ENCODE data around the gene PRSS53. TPM values are rescaled to one million over a fixed set of nuclear protein-coding genes. Genes with fewer than 3 reads are reported as not detected.

The PRSS53 gene
- total RNA-seq, 2 experiments from 2014 or later, result 4.7 to 4.9 TPM

- ChIA-PET POLR2A (interaction anchor here (1.0 to 2.2 kb wide), 2 partner anchors 17 to 150 kb away, joined by 3 to 12 read pairs; partner anchors contain the start of gene KAT8), CTCF (interaction anchor here (1.4 to 3.5 kb wide), 2 partner anchors 26 to 42 kb away, joined by 4 to 12 read pairs; partner anchors contain the start of genes ZNF646 and ZNF668)
- no peak for DNase-seq
- Mint-ChIP-seq H3K27ac (no peak overlapping the region), H3K36me3 (ENCODE audit: low read depth) (no peaks in the 10 kb centered on the region), H3K9me3 (no peaks in the 10 kb centered on the region), H3K27me3 (no peaks in the 10 kb centered on the region), H3K4me1 (peaks cover 9% of the 10 kb centered on the region), H3K4me3 (no peak overlapping the region)
These were observed 11.3 kb upstream of the PRSS53 start for GRCh38 chr16:31099860-31100638.

- no peaks in the 10 kb centered on the region for H3K27me3 Mint-ChIP-seq
- CTCF ChIA-PET, result interaction anchor here (1.3 to 3.2 kb wide), 5 partner anchors 12 to 110 kb away, joined by 3 to 24 read pairs (median 7); partner anchors contain the start of genes HSD3B7, ZNF646 and ZNF668
These were observed 5.8 kb upstream of the PRSS53 start, which contains the start of gene VKORC1 for GRCh38 chr16:31094424-31095120. VKORC1 (minus strand) TSS chr16:31094797; CDS start chr16:31094729, 68 bp downstream.

GRCh38 chr16:31094088-31094423, 5.3 kb upstream of the PRSS53 start:
- POLR2A ChIA-PET, result interaction anchor here (0.8 to 4.1 kb wide), 6 partner anchors 20 to 95 kb away, joined by 3 to 26 read pairs (median 4); partner anchors contain the start of genes KAT8, STX4, ZNF646 and ZNF668
- Mint-ChIP-seq H3K27ac (peak overlapping the region; percentile 85), H3K36me3 (ENCODE audit: low read depth) (peaks cover 11% of the 10 kb centered on the region), H3K27me3 (no peaks in the 10 kb centered on the region), H3K4me3 (peak overlapping the region; percentile 92), H3K9me3 (no peaks in the 10 kb centered on the region), H3K4me1 (peaks cover 33% of the 10 kb centered on the region)
- DNase-seq, result no peak
- CTCF ChIA-PET, result interaction anchor here (1.3 to 3.2 kb wide), 4 partner anchors 13 to 109 kb away, joined by 3 to 24 read pairs (median 8); partner anchors contain the start of genes HSD3B7, ZNF646 and ZNF668

More at GRCh38 chr16:31094424-31095120, 5.8 kb upstream of the PRSS53 start, which contains the start of gene VKORC1:
- Mint-ChIP-seq H3K27ac (peak within 1 kb of the TSS; percentile 85), H3K4me3 (peak within 1 kb of the TSS; percentile 92), H3K4me1 (peaks cover 33% of the 10 kb centered on the region), H3K36me3 (ENCODE audit: low read depth) (peaks cover 11% of the 10 kb centered on the region), H3K9me3 (no peaks in the 10 kb centered on the region)
- peak; percentile 90 for DNase-seq
- POLR2A ChIA-PET, result interaction anchor here (0.8 to 4.1 kb wide), 6 partner anchors 21 to 96 kb away, joined by 3 to 26 read pairs (median 4); partner anchors contain the start of genes KAT8, STX4, ZNF646 and ZNF668

GRCh38 chr16:31093132-31093703, 4.5 kb upstream of the PRSS53 start:
- no peaks in the 10 kb centered on the region for H3K27me3 Mint-ChIP-seq
- no peak for DNase-seq
- H3K4me1 Mint-ChIP-seq, result peaks cover 33% of the 10 kb centered on the region
- POLR2A ChIA-PET, result interaction anchor here (1.0 to 4.1 kb wide), 7 partner anchors 20 to 95 kb away, joined by 3 to 26 read pairs (median 5); partner anchors contain the start of genes FUS, KAT8, ZNF646 and ZNF668
- peak overlapping the region; percentile 66 for H3K4me3 Mint-ChIP-seq
- H3K36me3 Mint-ChIP-seq (ENCODE audit: low read depth), result peaks cover 11% of the 10 kb centered on the region
- CTCF ChIA-PET, result interaction anchor here (1.3 to 3.2 kb wide), 5 partner anchors 14 to 289 kb away, joined by 3 to 24 read pairs (median 5); partner anchors contain the start of genes HSD3B7, ZNF646 and ZNF668
- H3K27ac Mint-ChIP-seq, result peak overlapping the region; percentile 28
- H3K9me3 Mint-ChIP-seq, result no peaks in the 10 kb centered on the region

- peaks cover 33% of the 10 kb centered on the region for H3K4me1 Mint-ChIP-seq
- no peaks in the 10 kb centered on the region for H3K27me3 Mint-ChIP-seq
- ChIA-PET CTCF (interaction anchor here (0.8 to 3.2 kb wide), 5 partner anchors 18 to 776 kb away, joined by 3 to 12 read pairs (median 5); partner anchors contain the start of genes HSD3B7, ZNF646 and ZNF668), POLR2A (interaction anchor here (1.2 to 4.1 kb wide), 4 partner anchors 11 to 88 kb away, joined by 3 to 26 read pairs (median 4); partner anchors contain the start of genes FUS, ZNF646 and ZNF668)
- H3K27ac Mint-ChIP-seq, result no peak overlapping the region
- no peak for DNase-seq
- no peaks in the 10 kb centered on the region for H3K9me3 Mint-ChIP-seq
- peak overlapping the region; percentile 17 for H3K4me3 Mint-ChIP-seq
- peaks cover 11% of the 10 kb centered on the region for H3K36me3 Mint-ChIP-seq (ENCODE audit: low read depth)
These were observed 3.6 kb upstream of the PRSS53 start for GRCh38 chr16:31092330-31092729.

GRCh38 chr16:31090540-31090939, 1.8 kb upstream of the PRSS53 start:
- H3K27ac Mint-ChIP-seq, result no peak overlapping the region
- DNase-seq, result no peak
- POLR2A ChIA-PET, result interaction anchor here (3.5 to 4.1 kb wide), 2 partner anchors 17 kb away, joined by 10 to 26 read pairs; partner anchors contain the start of genes ZNF646 and ZNF668
- H3K4me1 Mint-ChIP-seq, result peaks cover 27% of the 10 kb centered on the region
- H3K4me3 Mint-ChIP-seq, result no peak overlapping the region
- H3K9me3 Mint-ChIP-seq, result no peaks in the 10 kb centered on the region
- peaks cover 15% of the 10 kb centered on the region for H3K36me3 Mint-ChIP-seq (ENCODE audit: low read depth)
- H3K27me3 Mint-ChIP-seq, result no peaks in the 10 kb centered on the region
- CTCF ChIA-PET, result no interaction called here

GRCh38 chr16:31089199-31089598, 456 bp upstream of the PRSS53 start:
- CTCF ChIA-PET, result no interaction called here
- no peaks in the 10 kb centered on the region for H3K27me3 Mint-ChIP-seq
- H3K9me3 Mint-ChIP-seq, result no peaks in the 10 kb centered on the region
- peaks cover 17% of the 10 kb centered on the region for H3K4me1 Mint-ChIP-seq
- H3K36me3 Mint-ChIP-seq (ENCODE audit: low read depth), result peaks cover 15% of the 10 kb centered on the region
- DNase-seq, result no peak
- POLR2A ChIA-PET, result interaction anchor here (3.5 kb wide), 1 partner anchor 16 kb away, joined by 10 read pairs; the partner anchor contains the start of genes ZNF646 and ZNF668
- no peak overlapping the region for H3K4me3 Mint-ChIP-seq
- no peak overlapping the region for H3K27ac Mint-ChIP-seq

- H3K36me3 Mint-ChIP-seq (ENCODE audit: low read depth), result peaks cover 14% of the 10 kb centered on the region
- peaks cover 7% of the 10 kb centered on the region for H3K4me1 Mint-ChIP-seq
- DNase-seq, result no peak
- no peaks in the 10 kb centered on the region for H3K27me3 Mint-ChIP-seq
- POLR2A ChIA-PET, result interaction anchor here (3.5 kb wide), 1 partner anchor 14 kb away, joined by 10 read pairs; the partner anchor contains the start of genes ZNF646 and ZNF668
- CTCF ChIA-PET, result no interaction called here
- no peak overlapping the region for H3K4me3 Mint-ChIP-seq
- H3K27ac Mint-ChIP-seq, result no peak overlapping the region
- H3K9me3 Mint-ChIP-seq, result no peaks in the 10 kb centered on the region
These were observed 772 bp downstream of the PRSS53 start for GRCh38 chr16:31087971-31088370.

- Mint-ChIP-seq H3K27me3 (no peaks in the 10 kb centered on the region), H3K27ac (no peak overlapping the region), H3K9me3 (no peaks in the 10 kb centered on the region), H3K4me1 (peaks cover 2% of the 10 kb centered on the region), H3K4me3 (no peak overlapping the region), H3K36me3 (ENCODE audit: low read depth) (peaks cover 16% of the 10 kb centered on the region)
- ChIA-PET POLR2A (interaction anchor here (3.5 kb wide), 1 partner anchor 14 kb away, joined by 10 read pairs; the partner anchor contains the start of genes ZNF646 and ZNF668), CTCF (interaction anchor here (0.6 kb wide), 1 partner anchor 14 kb away, joined by 9 read pairs; no protein-coding TSS in a partner anchor)
- no peak for DNase-seq
These were observed 1.3 kb downstream of the PRSS53 start for GRCh38 chr16:31087481-31087880.

GRCh38 chr16:31086629-31086906, 2.2 kb downstream of the PRSS53 start:
- H3K9me3 Mint-ChIP-seq, result no peaks in the 10 kb centered on the region
- peaks cover 2% of the 10 kb centered on the region for H3K4me1 Mint-ChIP-seq
- no peak overlapping the region for H3K4me3 Mint-ChIP-seq
- no peaks in the 10 kb centered on the region for H3K27me3 Mint-ChIP-seq
- ChIA-PET POLR2A (interaction anchor here (1.0 kb wide), 1 partner anchor 10 kb away, joined by 3 read pairs; no protein-coding TSS in a partner anchor), CTCF (no interaction called here)
- no peak overlapping the region for H3K27ac Mint-ChIP-seq
- peaks cover 20% of the 10 kb centered on the region for H3K36me3 Mint-ChIP-seq (ENCODE audit: low read depth)
- DNase-seq, result no peak

GRCh38 chr16:31085873-31086628, 2.7 kb downstream of the PRSS53 start:
- Mint-ChIP-seq H3K9me3 (no peaks in the 10 kb centered on the region), H3K27me3 (no peaks in the 10 kb centered on the region), H3K4me1 (peaks cover 2% of the 10 kb centered on the region), H3K27ac (no peak overlapping the region), H3K36me3 (ENCODE audit: low read depth) (peaks cover 20% of the 10 kb centered on the region), H3K4me3 (no peak overlapping the region)
- DNase-seq, result no peak
- POLR2A ChIA-PET, result interaction anchor here (1.0 kb wide), 1 partner anchor 9 kb away, joined by 3 read pairs; no protein-coding TSS in a partner anchor
- CTCF ChIA-PET, result no interaction called here

All from activated CD4-positive, alpha-beta memory T cell treated with anti-CD3 and anti-CD28 coated beads, Interleukin-2, amount 10 ng/mL, durations not matched to agents 7 days and 5 days (primary cell).